ENCODE measurements around the gene FAM98A. TPM values are rescaled to one million over a fixed set of nuclear protein-coding genes. Genes with fewer than 3 reads are reported as not detected.

FAM98A gene
- total and polyA plus RNA-seq, 9 of the 15 experiments (the other 6 are each of a cell fraction or from before 2014, with no cell fraction given) = 16.5 to 238 (median 44.6) TPM

DNA sequence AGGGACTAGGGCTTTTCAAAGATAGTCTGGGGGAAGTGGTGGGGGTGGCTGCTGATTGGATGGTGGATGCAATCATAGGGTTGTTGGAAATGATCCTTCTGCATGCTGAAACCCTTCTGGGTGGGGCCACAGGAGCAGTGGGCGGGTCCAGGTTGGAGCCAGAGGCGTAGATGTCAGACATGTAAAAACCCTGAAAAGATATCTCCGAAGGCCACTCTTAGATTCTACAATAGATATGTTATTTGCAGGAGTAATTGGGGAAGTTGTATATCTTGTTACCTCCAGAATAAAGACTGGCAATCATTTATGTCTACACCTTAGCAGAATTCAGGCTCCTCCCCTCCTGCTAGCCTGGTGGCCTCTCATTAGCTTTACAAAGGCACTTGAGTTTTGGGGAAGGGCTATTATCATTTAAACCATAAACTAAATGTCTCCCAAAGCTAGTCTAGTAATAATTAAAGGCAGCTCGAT lies 8.2 kb upstream of the FAM98A start:
- no peak overlapping the region for H3K4me3 ChIP-seq
- H3K36me3 ChIP-seq (ENCODE audit: control insufficient read depth, insufficient read depth, low read length) = no peaks in the 10 kb centered on the region
- no TSS peak for BruUV-seq (replicated peaks)
- intact Hi-C loops (cut with micrococcal nuclease) (no loop called here), in situ Hi-C loops (cut with MboI) (no loop called here)
- no peak overlapping the region for H2AFZ ChIP-seq (ENCODE audit: low read depth, low read length)
- H3K9me3 ChIP-seq (replicated peaks; ENCODE audit: control insufficient read depth, insufficient read depth, low read depth, low read length) = no peaks in the 10 kb centered on the region
- WGBS (ENCODE audit: insufficient coverage, low coverage, missing lambda C conversion rate) = 3% methylated on average over 4 of the region's 4 CpGs
- no peaks in the 10 kb centered on the region for H4K20me1 ChIP-seq (replicated peaks; ENCODE audit: control insufficient read depth, insufficient read depth, low read length)
- H3K9me1 ChIP-seq (ENCODE audit: control insufficient read depth, insufficient read depth, low read length) = no peaks in the 10 kb centered on the region
- no peak for TF ChIP-seq BRD9 (IDR thresholded peaks at IDR 0.05; ENCODE audit: low read depth, partially characterized antibody)
- peak; percentile 74 for TF ChIP-seq MEIS2 (IDR thresholded peaks at IDR 0.05; ENCODE audit: partially characterized antibody)
- TF ChIP-seq, protein P1, sequence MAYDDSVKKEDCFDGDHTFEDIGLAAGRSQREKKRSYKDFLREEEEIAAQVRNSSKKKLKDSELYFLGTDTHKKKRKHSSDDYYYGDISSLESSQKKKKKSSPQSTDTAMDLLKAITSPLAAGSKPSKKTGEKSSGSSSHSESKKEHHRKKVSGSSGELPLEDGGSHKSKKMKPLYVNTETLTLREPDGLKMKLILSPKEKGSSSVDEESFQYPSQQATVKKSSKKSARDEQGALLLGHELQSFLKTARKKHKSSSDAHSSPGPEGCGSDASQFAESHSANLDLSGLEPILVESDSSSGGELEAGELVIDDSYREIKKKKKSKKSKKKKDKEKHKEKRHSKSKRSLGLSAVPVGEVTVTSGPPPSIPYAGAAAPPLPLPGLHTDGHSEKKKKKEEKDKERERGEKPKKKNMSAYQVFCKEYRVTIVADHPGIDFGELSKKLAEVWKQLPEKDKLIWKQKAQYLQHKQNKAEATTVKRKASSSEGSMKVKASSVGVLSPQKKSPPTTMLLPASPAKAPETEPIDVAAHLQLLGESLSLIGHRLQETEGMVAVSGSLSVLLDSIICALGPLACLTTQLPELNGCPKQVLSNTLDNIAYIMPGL (CRISPR knock-in tag; IDR thresholded peaks at IDR 0.05) = no peak
- no peak for TF ChIP-seq CTBP1 (IDR thresholded peaks at IDR 0.05; ENCODE audit: borderline replicate concordance)
- TF ChIP-seq, protein P2, sequence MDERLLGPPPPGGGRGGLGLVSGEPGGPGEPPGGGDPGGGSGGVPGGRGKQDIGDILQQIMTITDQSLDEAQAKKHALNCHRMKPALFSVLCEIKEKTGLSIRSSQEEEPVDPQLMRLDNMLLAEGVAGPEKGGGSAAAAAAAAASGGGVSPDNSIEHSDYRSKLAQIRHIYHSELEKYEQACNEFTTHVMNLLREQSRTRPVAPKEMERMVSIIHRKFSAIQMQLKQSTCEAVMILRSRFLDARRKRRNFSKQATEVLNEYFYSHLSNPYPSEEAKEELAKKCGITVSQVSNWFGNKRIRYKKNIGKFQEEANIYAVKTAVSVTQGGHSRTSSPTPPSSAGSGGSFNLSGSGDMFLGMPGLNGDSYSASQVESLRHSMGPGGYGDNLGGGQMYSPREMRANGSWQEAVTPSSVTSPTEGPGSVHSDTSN (CRISPR knock-in tag; IDR thresholded peaks at IDR 0.05; ENCODE audit: low read depth) = no peak
- TF ChIP-seq, protein P2 (tag; conservative IDR thresholded peaks at IDR 0.05; ENCODE audit: low read depth) = peak; percentile 60
- peak; percentile 31; the same call in 1 of the 2 replicates for TF ChIP-seq TEAD4 (IDR thresholded peaks at IDR 0.05; ENCODE audit: low read length)
- no peak for TF ChIP-seq TEAD4 (CRISPR knock-in tag; IDR thresholded peaks at IDR 0.05; ENCODE audit: borderline replicate concordance)
- no peak for TF ChIP-seq FUS (optimal IDR thresholded peaks at IDR 0.05; ENCODE audit: low read depth, low read length)
- CTCF ChIA-PET (ENCODE audit: low intra/inter-chr PET ratio) = no interaction called here
- ATAC-seq (peak; percentile 85), FAIRE-seq (no peak), DNase-seq (ENCODE audit: extremely low read depth in 1 of 4, low spot score in 3 of 4) (peak in 2 of 4 experiments; percentile 25 to 30)
- H3K27me3 ChIP-seq (ENCODE audit: control insufficient read depth in 2 of 2, insufficient read depth in 2 of 2, low read length in 2 of 2) = no peaks in the 10 kb centered on the region
- POLR2A ChIA-PET = interaction anchor here (0.6 to 1.3 kb wide), 5 partner anchors 8 to 33 kb away, joined by 3 read pairs; partner anchors contain the start of gene FAM98A
- H3K4me2 ChIP-seq (ENCODE audit: insufficient read depth, low read length) = no peak overlapping the region
- H3K9ac ChIP-seq (ENCODE audit: insufficient read depth in 1 of 2, low read depth in 2 of 2, low read length in 2 of 2) = no peak overlapping the region
- H3K79me2 ChIP-seq (ENCODE audit: control insufficient read depth, insufficient read depth, low read length) = no peaks in the 10 kb centered on the region
- no peak overlapping the region for H3K27ac ChIP-seq (ENCODE audit: extremely low read depth, low read depth, low read length)
- H3K4me1 ChIP-seq (replicated peaks in 1 of 2; ENCODE audit: control insufficient read depth in 2 of 2, insufficient read depth in 2 of 2, low read length in 2 of 2) = no peaks in the 10 kb centered on the region
